Endothelial cell of umbilical vein (primary cell): ENCODE measurements around the gene NPC1L1. TPM values are rescaled to one million over a fixed set of nuclear protein-coding genes. Genes with fewer than 3 reads are reported as not detected.

ENCODE experiments used
- BruUV-seq: library from RNA; stranded (reverse); fragments of 400-500 nt; replicated peaks from 2 replicates; lab custom pipeline; 2021; lab: Mats Ljungman, UMichigan
- CTCF ChIA-PET: fragments of 300-600, 350-600 bp; sonication (Branson Sonifier 250); formaldehyde crosslinking; loops from one replicate; lab custom pipeline; 2021; ENCODE audit warnings: antibody characterized with exemption, inconsistent platforms; lab: Charles Lee
- POLR2A ChIA-PET: fragments of 300-600, 350-600 bp; sonication (Branson Sonifier 250); formaldehyde crosslinking; loops from one replicate; lab custom pipeline; 2021; ENCODE audit warnings: antibody characterized with exemption, inconsistent platforms; lab: Charles Lee
- DNase-seq: peaks from one replicate; pipeline ENCODE4 v3.0.0-alpha.2; 2011; ENCODE audit warnings: low read depth, low spot score
- FAIRE-seq: peaks from 2 replicates; lab custom pipeline; 2011; peaks lifted over from hg19 to GRCh38; lab: Jason Lieb, UNC
- H2AFZ ChIP-seq: 2 replicates; pipeline ENCODE4 v1.6.0; 2012; ENCODE audit warnings: low read depth, low read length, control low read depth, inconsistent platforms
- H3K27ac ChIP-seq: 2 replicates; pipeline ENCODE4 v1.5.1; 2011; ENCODE audit warnings: low read depth, mild to moderate bottlenecking, control low read depth, low read length, moderate library complexity; ENCODE audit not compliant: insufficient read depth
- H3K27me3 ChIP-seq, 2 experiments: 2 replicates each; pipeline versions ENCODE4 v1.6.0 to v1.6.1; 2011; ENCODE audit warnings: low read length in 2 of 2, mixed read lengths in 1 of 2; ENCODE audit not compliant: control insufficient read depth in 2 of 2, insufficient read depth in 2 of 2
- H3K36me3 ChIP-seq, 2 experiments: 2 replicates in 1 of 2; 3 replicates in 1 of 2; pipeline ENCODE4 v1.5.1; 2011; ENCODE audit warnings: low read length in 2 of 2, mild to moderate bottlenecking in 1 of 2, moderate library complexity in 1 of 2; ENCODE audit not compliant: control insufficient read depth in 2 of 2, insufficient read depth in 2 of 2; ENCODE audit errors: extremely low read depth in 1 of 2
- H3K4me1 ChIP-seq: 3 replicates; pipeline ENCODE4 v1.5.1; 2011; ENCODE audit warnings: mild to moderate bottlenecking, low read length; ENCODE audit not compliant: control insufficient read depth, insufficient read depth; ENCODE audit errors: extremely low read depth
- H3K4me2 ChIP-seq: 2 replicates; pipeline ENCODE4 v1.6.1; 2011; ENCODE audit warnings: low read length, control low read depth, mixed read lengths; ENCODE audit not compliant: insufficient read depth
- H3K4me3 ChIP-seq, 3 experiments: fragments of 200-600 bp in 1 of 3; sonication (generic), shearing (Covaris generic) in 1 of 3; replicated peaks in 1 of 3; 2 replicates each; pipeline ENCODE4 v1.5.1; 2011 to 2016; ENCODE audit warnings: control low read depth in 3 of 3, low read length in 3 of 3, mild to moderate bottlenecking in 2 of 3, inconsistent platforms in 1 of 3, low read depth in 1 of 3, moderate library complexity in 1 of 3; ENCODE audit not compliant: insufficient read depth in 1 of 3
- H3K79me2 ChIP-seq: 2 replicates; pipeline ENCODE4 v1.6.0; 2012; ENCODE audit warnings: low read length, inconsistent platforms; ENCODE audit not compliant: control insufficient read depth, insufficient read depth
- H3K9ac ChIP-seq: replicated peaks from 2 replicates; pipeline ENCODE3; 2011; ENCODE audit warnings: low read length, control low read depth; ENCODE audit not compliant: insufficient read depth; ENCODE audit errors: extremely low read depth
- H3K9me1 ChIP-seq: replicated peaks from 3 replicates; pipeline ENCODE4 v1.6.0; 2011; ENCODE audit warnings: mild to moderate bottlenecking, low read length; ENCODE audit not compliant: control insufficient read depth, insufficient read depth; ENCODE audit errors: extremely low read depth
- H3K9me3 ChIP-seq: replicated peaks from 2 replicates; pipeline ENCODE4 v1.5.1; 2012; ENCODE audit warnings: low read length, inconsistent platforms; ENCODE audit not compliant: control insufficient read depth, insufficient read depth
- H4K20me1 ChIP-seq: replicated peaks from 2 replicates; pipeline ENCODE3; 2011; ENCODE audit warnings: mild to moderate bottlenecking, low read length; ENCODE audit not compliant: control insufficient read depth, insufficient read depth; ENCODE audit errors: extremely low read depth
- EZH2 ChIP-seq: IDR thresholded peaks from 2 replicates; pipeline ENCODE4 v1.6.1; 2012; ENCODE audit warnings: borderline replicate concordance, low read depth, mild to moderate bottlenecking, moderate library complexity, low read length, inconsistent platforms; ENCODE audit not compliant: severe bottlenecking
- FOS ChIP-seq: IDR thresholded peaks from 2 replicates; pipeline ENCODE4 v1.6.1; 2011; ENCODE audit warnings: mild to moderate bottlenecking, low read length, moderate library complexity, borderline replicate concordance; ENCODE audit not compliant: insufficient read depth
- GATA2 ChIP-seq: IDR thresholded peaks from 2 replicates; pipeline ENCODE4 v1.7.0; 2011; ENCODE audit warnings: low read depth, mild to moderate bottlenecking, moderate library complexity, mixed read lengths, low read length; ENCODE audit not compliant: insufficient read length, insufficient read depth
- JUN ChIP-seq: IDR thresholded peaks from 2 replicates; pipeline ENCODE4 v1.6.1; 2011; ENCODE audit warnings: borderline replicate concordance, low read depth; ENCODE audit not compliant: insufficient read length, insufficient read depth
- MYC ChIP-seq: IDR thresholded peaks from one replicate; pipeline ENCODE4 v1.6.1; 2011; ENCODE audit warnings: mild to moderate bottlenecking, low read depth, low read length
- POLR2A ChIP-seq: IDR thresholded peaks from 2 replicates; pipeline ENCODE4 v1.6.1; 2012; ENCODE audit warnings: low read depth, mild to moderate bottlenecking, control low read depth, low read length
- POLR2AphosphoS5 ChIP-seq: IDR thresholded peaks from 2 replicates; pipeline ENCODE4 v1.6.1; 2012; ENCODE audit warnings: low read depth, mild to moderate bottlenecking, control low read depth, low read length, moderate library complexity; ENCODE audit not compliant: insufficient read depth
- dilution Hi-C: fragments of 300-500 bp; cut with MboI; formaldehyde crosslinking; loops from one replicate; pipeline ENCODE4 v1.15.0; 2019; ENCODE audit warnings: low sequenced_read_pairs; ENCODE audit not compliant: extremely low pct_ligation_motif_present
- intact Hi-C: fragments of 100-400 bp; cut with micrococcal nuclease; formaldehyde crosslinking; loops from one replicate; pipeline ENCODE4 v1.10.0; 2022
- polyA plus RNA-seq, 4 experiments: library from polyadenylated mRNA; depleted of rRNA in 3 of 4; stranded (reverse) in 3 of 4; unstranded in 1 of 4; fragments of >200 nt; gene quantifications; 2 replicates each; pipeline versions ENCODE4 v1.2.1 to v1.2.3, GENCODE V29; 2011 to 2012; ENCODE audit warnings: missing spikeins in 1 of 4
- total RNA-seq: library from RNA; stranded (reverse); gene quantifications from 2 replicates; pipeline ENCODE4 v1.2.3, GENCODE V29; 2021
- TF ChIP-seq, protein P1 (sequence below), 2 donors: IDR thresholded peaks; 1 replicate in 1 of 2; 2 replicates in 1 of 2; pipeline ENCODE4 v1.5.1; 2011; ENCODE audit warnings: low read length in 2 of 2, mild to moderate bottlenecking in 2 of 2, moderate library complexity in 2 of 2, control low read depth in 1 of 2, inconsistent platforms in 1 of 2, low read depth in 1 of 2; ENCODE audit not compliant: insufficient read depth in 1 of 2; ENCODE audit errors: extremely low read depth in 1 of 2
- TF ChIP-seq, protein P2 (sequence below): IDR thresholded peaks from 2 replicates; pipeline ENCODE4 v1.6.1; 2011; ENCODE audit not compliant: insufficient read depth, insufficient read length

Gene NPC1L1
- total and polyA plus RNA-seq, 2 donors (not counting 3 experiments of a cell fraction or from before 2014, with no cell fraction given) = not detected

DNA sequence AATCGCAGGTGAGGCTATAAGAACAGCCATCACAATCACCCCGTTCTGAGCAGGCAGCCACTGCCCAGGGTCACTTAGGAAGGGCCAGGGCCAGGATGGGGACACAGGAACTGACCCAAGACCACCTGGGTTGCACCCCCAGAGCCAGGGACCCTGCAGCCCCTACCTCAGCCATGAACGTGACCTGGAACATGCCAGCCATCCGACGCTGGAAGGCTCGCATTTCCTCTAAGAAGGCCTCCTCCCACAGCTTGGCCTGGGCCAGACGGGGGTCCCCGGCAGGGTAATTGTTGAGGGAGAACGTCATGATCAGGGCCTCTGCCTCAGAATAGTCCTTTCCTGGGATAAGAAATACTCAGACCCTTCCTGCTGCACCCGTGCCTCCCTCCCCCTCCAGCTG lies 5.0 kb downstream of the NPC1L1 start:
- ChIA-PET POLR2A (no interaction called here), CTCF (interaction anchor here (1.1 to 3.6 kb wide), 5 partner anchors 9 to 295 kb away, joined by 3 to 18 read pairs (median 10); no protein-coding TSS in a partner anchor)
- H3K79me2 ChIP-seq = no peaks in the 10 kb centered on the region
- no peaks in the 10 kb centered on the region for H4K20me1 ChIP-seq
- no peak overlapping the region for H2AFZ ChIP-seq
- no peaks in the 10 kb centered on the region for H3K9me1 ChIP-seq
- H3K36me3 ChIP-seq = no peaks in the 10 kb centered on the region
- DNase-seq = no peak
- H3K27ac ChIP-seq = no peak overlapping the region
- H3K9me3 ChIP-seq = no peaks in the 10 kb centered on the region
- TF ChIP-seq JUN = no peak
- no peak for TF ChIP-seq POLR2AphosphoS5
- TF ChIP-seq MYC = no peak
- TF ChIP-seq EZH2 = no peak
- TF ChIP-seq POLR2A = no peak
- TF ChIP-seq GATA2 = no peak
- TF ChIP-seq, protein P1, sequence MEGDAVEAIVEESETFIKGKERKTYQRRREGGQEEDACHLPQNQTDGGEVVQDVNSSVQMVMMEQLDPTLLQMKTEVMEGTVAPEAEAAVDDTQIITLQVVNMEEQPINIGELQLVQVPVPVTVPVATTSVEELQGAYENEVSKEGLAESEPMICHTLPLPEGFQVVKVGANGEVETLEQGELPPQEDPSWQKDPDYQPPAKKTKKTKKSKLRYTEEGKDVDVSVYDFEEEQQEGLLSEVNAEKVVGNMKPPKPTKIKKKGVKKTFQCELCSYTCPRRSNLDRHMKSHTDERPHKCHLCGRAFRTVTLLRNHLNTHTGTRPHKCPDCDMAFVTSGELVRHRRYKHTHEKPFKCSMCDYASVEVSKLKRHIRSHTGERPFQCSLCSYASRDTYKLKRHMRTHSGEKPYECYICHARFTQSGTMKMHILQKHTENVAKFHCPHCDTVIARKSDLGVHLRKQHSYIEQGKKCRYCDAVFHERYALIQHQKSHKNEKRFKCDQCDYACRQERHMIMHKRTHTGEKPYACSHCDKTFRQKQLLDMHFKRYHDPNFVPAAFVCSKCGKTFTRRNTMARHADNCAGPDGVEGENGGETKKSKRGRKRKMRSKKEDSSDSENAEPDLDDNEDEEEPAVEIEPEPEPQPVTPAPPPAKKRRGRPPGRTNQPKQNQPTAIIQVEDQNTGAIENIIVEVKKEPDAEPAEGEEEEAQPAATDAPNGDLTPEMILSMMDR (IDR thresholded peaks at IDR 0.05; ENCODE audit: extremely low read depth in 1 of 2, insufficient read depth in 1 of 2, low read depth in 1 of 2, low read length in 2 of 2) = no peak
- TF ChIP-seq, protein P2, sequence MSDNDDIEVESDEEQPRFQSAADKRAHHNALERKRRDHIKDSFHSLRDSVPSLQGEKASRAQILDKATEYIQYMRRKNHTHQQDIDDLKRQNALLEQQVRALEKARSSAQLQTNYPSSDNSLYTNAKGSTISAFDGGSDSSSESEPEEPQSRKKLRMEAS = no peak
- TF ChIP-seq FOS = no peak
- dilution Hi-C loops = no loop called here
- H3K4me3 ChIP-seq = no peak overlapping the region
- no peaks in the 10 kb centered on the region for H3K27me3 ChIP-seq
- BruUV-seq = no TSS peak
- H3K4me1 ChIP-seq = no peaks in the 10 kb centered on the region
- intact Hi-C loops = no loop called here
- no peak for FAIRE-seq
- H3K9ac ChIP-seq = no peak overlapping the region
- H3K4me2 ChIP-seq = no peak overlapping the region
